Left ventricle myocardium inferior (tissue), 1 donor: ENCODE measurements around the gene TMEM170B. TPM values are rescaled to one million over a fixed set of nuclear protein-coding genes. Genes with fewer than 3 reads are reported as not detected.
A peak's percentile ranks its signal among the peaks of the same experiment; 100 is the strongest.

Source experiments
- DNase-seq: peaks from one replicate; pipeline ENCODE4 v3.0.0-alpha.2; 2020
- H3K27ac ChIP-seq: fragments of 200-600 bp; replicated peaks from 2 replicates; pipeline ENCODE4 v1.8.0; 2021
- H3K27me3 ChIP-seq: fragments of 200-600 bp; 2 replicates; pipeline ENCODE4 v1.8.0; 2021; ENCODE audit warnings: low read depth
- H3K36me3 ChIP-seq: fragments of 200-600 bp; 2 replicates; pipeline ENCODE4 v1.8.0; 2021
- H3K4me1 ChIP-seq: fragments of 200-600 bp; 2 replicates; pipeline ENCODE4 v1.8.0; 2021
- H3K4me3 ChIP-seq: fragments of 200-600 bp; 2 replicates; pipeline ENCODE4 v1.8.0; 2021; ENCODE audit warnings: mild to moderate bottlenecking, moderate library complexity
- H3K9me3 ChIP-seq: fragments of 200-600 bp; replicated peaks from 2 replicates; pipeline ENCODE4 v1.8.0; 2021
- CTCF ChIP-seq: fragments of 200-600 bp; IDR thresholded peaks from 2 replicates; pipeline ENCODE4 v1.8.0; 2021; ENCODE audit warnings: antibody characterized with exemption, mild to moderate bottlenecking, borderline replicate concordance
- intact Hi-C: fragments of 100-400 bp; cut with micrococcal nuclease; formaldehyde crosslinking; loops from one replicate; pipeline ENCODE4 v1.11.0; 2022
- total RNA-seq: library from RNA; stranded (reverse); fragmentation: NEBNext Ultra II Directional; extraction: Animal tissue kit (Norgen Biotek cat#: 25700); gene quantifications from one replicate; pipeline ENCODE4 v1.2.1, GENCODE V29; 2021
- donor health status: DM: no; HTN: yes; CAD: no; lungs with severe emphysema.

The TMEM170B gene
- total RNA-seq, 1 donor from 2014 or later, result 4.4 TPM

- DNase-seq, result no peak
- Histone ChIP-seq H3K4me1 (peaks cover 26% of the 10 kb centered on the region), H3K4me3 (no peak overlapping the region), H3K27me3 (no peaks in the 10 kb centered on the region), H3K9me3 (no peaks in the 10 kb centered on the region), H3K36me3 (no peaks in the 10 kb centered on the region), H3K27ac (no peak overlapping the region)
- intact Hi-C loops, result no loop called here
- no peak for TF ChIP-seq CTCF
Observed at GRCh38 chr6:11534561-11534960, 3.0 kb upstream of the TMEM170B start.

- Histone ChIP-seq H3K4me1 (peaks cover 26% of the 10 kb centered on the region), H3K4me3 (no peak overlapping the region), H3K9me3 (no peaks in the 10 kb centered on the region), H3K27me3 (no peaks in the 10 kb centered on the region), H3K27ac (no peak overlapping the region), H3K36me3 (no peaks in the 10 kb centered on the region)
- no peak for DNase-seq
- TF ChIP-seq CTCF, result no peak
- intact Hi-C loops, result no loop called here
Observed at GRCh38 chr6:11535801-11536230, 1.7 kb upstream of the TMEM170B start.

- no peak for TF ChIP-seq CTCF
Observed at GRCh38 chr6:11536795-11537194, 754 bp upstream of the TMEM170B start.

GRCh38 chr6:11538052-11538818, 686 bp downstream of the TMEM170B start:
- peak overlapping the region; percentile 94 for H3K4me3 ChIP-seq
- no peaks in the 10 kb centered on the region for H3K27me3 ChIP-seq
- no peak for TF ChIP-seq CTCF
- no peaks in the 10 kb centered on the region for H3K36me3 ChIP-seq
- peaks cover 24% of the 10 kb centered on the region for H3K4me1 ChIP-seq
- DNase-seq, result peak; percentile 32
- no peaks in the 10 kb centered on the region for H3K9me3 ChIP-seq
- peak overlapping the region; percentile 85 for H3K27ac ChIP-seq
- intact Hi-C loops, result no loop called here

More at GRCh38 chr6:11536795-11537194, 754 bp upstream of the TMEM170B start:
- H3K27me3 ChIP-seq, result no peaks in the 10 kb centered on the region
- H3K9me3 ChIP-seq, result no peaks in the 10 kb centered on the region
- no peak for DNase-seq
- H3K4me1 ChIP-seq, result peaks cover 24% of the 10 kb centered on the region
- H3K4me3 ChIP-seq, result peak overlapping the region; percentile 94
- intact Hi-C loops, result no loop called here
- no peaks in the 10 kb centered on the region for H3K36me3 ChIP-seq
- H3K27ac ChIP-seq, result peak overlapping the region; percentile 85

- no peak for TF ChIP-seq CTCF
Observed at GRCh38 chr6:11538819-11539468, 1.4 kb downstream of the TMEM170B start.

More at GRCh38 chr6:11538819-11539468, 1.4 kb downstream of the TMEM170B start:
- Histone ChIP-seq H3K36me3 (no peaks in the 10 kb centered on the region), H3K4me3 (peak overlapping the region; percentile 94), H3K27me3 (no peaks in the 10 kb centered on the region), H3K4me1 (peaks cover 24% of the 10 kb centered on the region), H3K9me3 (no peaks in the 10 kb centered on the region), H3K27ac (peak overlapping the region; percentile 85)
- DNase-seq, result no peak
- intact Hi-C loops, result no loop called here
